Ascending aorta (tissue), 2 donors: ENCODE results near the gene GPC6. TPM values are rescaled to one million over a fixed set of nuclear protein-coding genes. Genes with fewer than 3 reads are reported as not detected.

Experiments
- DNase-seq, 2 donors: peaks; one replicate each; pipeline ENCODE4 v3.0.0-alpha.2; 2019; ENCODE audit warnings: low spot score in 2 of 2
- H3K27ac ChIP-seq, 2 donors: fragments of 200-600 bp; sonication (generic); one replicate each; pipeline ENCODE4 v1.5.1; 2016 to 2017; ENCODE audit warnings: mild to moderate bottlenecking in 1 of 2
- H3K27me3 ChIP-seq: fragments of 200-600 bp; sonication (generic); one replicate; pipeline ENCODE4 v1.5.1; 2017
- H3K36me3 ChIP-seq, 2 donors: fragments of 200-600 bp; sonication (generic); one replicate each; pipeline ENCODE4 v1.5.1; 2016
- H3K4me1 ChIP-seq, 2 donors: fragments of 200-600 bp; sonication (generic); one replicate each; pipeline ENCODE4 v1.5.1; 2016 to 2017; ENCODE audit warnings: mild to moderate bottlenecking in 1 of 2
- H3K4me3 ChIP-seq, 2 donors: fragments of 200-600 bp; sonication (generic); one replicate each; pipeline ENCODE4 v1.5.1; 2016 to 2017; ENCODE audit warnings: mild to moderate bottlenecking in 1 of 2
- H3K9me3 ChIP-seq, 2 donors: fragments of 200-600 bp; sonication (generic); one replicate each; pipeline ENCODE4 v1.5.1; 2016
- intact Hi-C: fragments of 100-400 bp; cut with DNase I; formaldehyde crosslinking; loops from one replicate; pipeline ENCODE4 v1.15.1; 2023
- total RNA-seq: library from RNA; depleted of rRNA; stranded (reverse); fragments of >200 nt; gene quantifications from one replicate; pipeline ENCODE4 v1.1.0, GENCODE V29; 2016
- TF ChIP-seq, protein P1 (sequence below), 3 experiments: fragments of 200-600 bp in 2 of 3; fragments of 450-650 bp in 1 of 3; sonication (generic) in 2 of 3; IDR thresholded peaks; one replicate each; pipeline ENCODE4 v1.5.1; 2016 to 2019; ENCODE audit warnings: antibody characterized with exemption in 3 of 3, mild to moderate bottlenecking in 1 of 3, moderate library complexity in 1 of 3

The GPC6 gene
- total RNA-seq, 1 donor from 2014 or later: 23.2 TPM

DNA sequence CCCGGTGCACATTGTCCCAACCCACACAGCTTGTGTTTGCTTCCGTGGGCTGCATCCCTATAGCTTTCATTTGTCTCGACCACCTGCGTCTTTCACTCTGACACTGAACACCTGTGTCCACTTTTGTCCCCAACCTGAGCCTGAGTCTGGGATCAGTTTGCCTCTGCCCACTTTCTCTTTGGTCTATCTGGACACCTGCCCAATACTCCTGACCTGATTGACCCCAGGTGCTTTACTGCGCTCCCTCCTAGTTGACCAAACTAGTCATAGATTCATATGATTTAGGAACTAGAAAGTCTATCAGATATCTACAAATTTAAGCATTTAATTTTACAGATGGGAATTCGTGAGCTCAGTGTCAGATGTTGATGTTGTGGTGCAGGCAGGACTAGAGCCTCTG is 1043.0 kb downstream of the GPC6 start:
- no peak for DNase-seq
- Histone ChIP-seq H3K27ac (no peak overlapping the region), H3K9me3 (no peaks in the 10 kb centered on the region), H3K4me1 (no peaks in the 10 kb centered on the region), H3K27me3 (no peaks in the 10 kb centered on the region), H3K4me3 (no peak overlapping the region), H3K36me3 (no peaks in the 10 kb centered on the region)
- intact Hi-C loops: no loop called here
- TF ChIP-seq, protein P1, sequence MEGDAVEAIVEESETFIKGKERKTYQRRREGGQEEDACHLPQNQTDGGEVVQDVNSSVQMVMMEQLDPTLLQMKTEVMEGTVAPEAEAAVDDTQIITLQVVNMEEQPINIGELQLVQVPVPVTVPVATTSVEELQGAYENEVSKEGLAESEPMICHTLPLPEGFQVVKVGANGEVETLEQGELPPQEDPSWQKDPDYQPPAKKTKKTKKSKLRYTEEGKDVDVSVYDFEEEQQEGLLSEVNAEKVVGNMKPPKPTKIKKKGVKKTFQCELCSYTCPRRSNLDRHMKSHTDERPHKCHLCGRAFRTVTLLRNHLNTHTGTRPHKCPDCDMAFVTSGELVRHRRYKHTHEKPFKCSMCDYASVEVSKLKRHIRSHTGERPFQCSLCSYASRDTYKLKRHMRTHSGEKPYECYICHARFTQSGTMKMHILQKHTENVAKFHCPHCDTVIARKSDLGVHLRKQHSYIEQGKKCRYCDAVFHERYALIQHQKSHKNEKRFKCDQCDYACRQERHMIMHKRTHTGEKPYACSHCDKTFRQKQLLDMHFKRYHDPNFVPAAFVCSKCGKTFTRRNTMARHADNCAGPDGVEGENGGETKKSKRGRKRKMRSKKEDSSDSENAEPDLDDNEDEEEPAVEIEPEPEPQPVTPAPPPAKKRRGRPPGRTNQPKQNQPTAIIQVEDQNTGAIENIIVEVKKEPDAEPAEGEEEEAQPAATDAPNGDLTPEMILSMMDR (IDR thresholded peaks at IDR 0.05): no peak

DNA sequence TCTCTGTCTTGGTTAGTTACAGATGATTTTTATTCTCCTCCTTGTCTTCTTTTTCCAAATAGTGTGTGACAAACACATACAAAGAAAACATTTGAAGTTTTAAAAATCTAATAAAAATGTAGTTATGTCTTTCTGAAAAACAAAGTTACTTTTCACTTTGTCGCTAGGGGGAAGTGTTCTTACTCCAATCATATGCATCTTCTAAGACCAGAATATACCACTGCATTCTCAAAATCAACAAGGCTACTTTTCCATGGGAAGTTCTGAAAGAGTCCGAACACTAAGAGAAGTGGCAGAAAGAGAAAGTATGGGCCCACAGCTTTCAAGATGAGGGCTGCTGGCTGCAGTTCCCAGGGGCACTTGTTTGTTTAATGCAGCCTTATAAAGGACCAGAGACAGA is 1043.9 kb downstream of the GPC6 start:
- H3K27ac ChIP-seq: no peak overlapping the region
- H3K36me3 ChIP-seq: no peaks in the 10 kb centered on the region
- H3K4me3 ChIP-seq: no peak overlapping the region
- TF ChIP-seq, protein P1 (IDR thresholded peaks at IDR 0.05): no peak
- H3K9me3 ChIP-seq: no peaks in the 10 kb centered on the region
- H3K27me3 ChIP-seq: no peaks in the 10 kb centered on the region
- intact Hi-C loops: no loop called here
- DNase-seq: no peak
- H3K4me1 ChIP-seq: no peaks in the 10 kb centered on the region

DNA sequence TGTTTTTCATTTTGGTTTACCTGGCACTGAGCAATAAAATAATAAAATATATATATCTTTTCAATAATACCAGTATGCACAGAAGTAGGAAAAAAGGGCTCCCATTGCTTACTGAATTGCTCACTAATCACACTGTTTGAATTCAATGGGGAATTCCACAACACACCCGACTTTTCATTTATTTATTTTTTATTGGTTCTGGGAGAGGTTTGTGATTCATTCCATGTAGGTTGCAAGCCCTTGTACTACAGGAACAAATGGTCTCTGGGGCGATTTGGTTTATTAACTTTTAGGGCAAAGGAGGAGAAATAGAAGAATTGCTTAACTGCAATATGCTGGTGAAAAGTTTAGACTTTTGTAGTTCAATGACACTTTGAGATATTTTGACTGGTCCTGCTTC is 1045.4 kb downstream of the GPC6 start:
- intact Hi-C loops: no loop called here
- Histone ChIP-seq H3K36me3 (no peaks in the 10 kb centered on the region), H3K4me3 (no peak overlapping the region), H3K4me1 (no peaks in the 10 kb centered on the region), H3K27me3 (no peaks in the 10 kb centered on the region), H3K9me3 (no peaks in the 10 kb centered on the region), H3K27ac (no peak overlapping the region)
- no peak for DNase-seq
- TF ChIP-seq, protein P1 (IDR thresholded peaks at IDR 0.05): no peak

DNA sequence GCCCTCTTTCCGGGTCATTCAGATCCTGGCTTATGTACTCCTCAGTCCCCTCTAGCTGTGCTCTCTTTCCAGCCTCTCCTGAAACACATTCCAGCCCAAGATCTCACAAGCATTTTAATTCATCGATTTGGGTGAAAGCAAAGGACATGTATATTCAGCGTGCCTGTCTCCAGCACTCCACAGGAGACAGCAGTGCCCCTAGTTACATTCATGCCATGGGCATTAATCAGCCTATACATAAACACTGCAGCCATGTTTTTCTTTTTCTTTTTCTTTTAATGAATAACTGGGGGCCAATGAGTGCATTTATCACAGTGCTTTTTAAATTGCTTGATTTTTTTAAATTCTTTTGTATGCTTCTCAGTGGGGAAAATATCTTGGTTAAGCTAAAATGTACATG is 1053.7 kb downstream of the GPC6 start:
- peaks cover 0 to 3% of the 10 kb centered on the region in 2 donors for H3K9me3 ChIP-seq
- no peaks in the 10 kb centered on the region for H3K27me3 ChIP-seq
- no peak overlapping the region for H3K4me3 ChIP-seq
- no peak for DNase-seq
- H3K4me1 ChIP-seq: no peaks in the 10 kb centered on the region
- TF ChIP-seq, protein P1 (IDR thresholded peaks at IDR 0.05): no peak
- no peaks in the 10 kb centered on the region for H3K36me3 ChIP-seq
- intact Hi-C loops: no loop called here
- no peak overlapping the region for H3K27ac ChIP-seq

DNA sequence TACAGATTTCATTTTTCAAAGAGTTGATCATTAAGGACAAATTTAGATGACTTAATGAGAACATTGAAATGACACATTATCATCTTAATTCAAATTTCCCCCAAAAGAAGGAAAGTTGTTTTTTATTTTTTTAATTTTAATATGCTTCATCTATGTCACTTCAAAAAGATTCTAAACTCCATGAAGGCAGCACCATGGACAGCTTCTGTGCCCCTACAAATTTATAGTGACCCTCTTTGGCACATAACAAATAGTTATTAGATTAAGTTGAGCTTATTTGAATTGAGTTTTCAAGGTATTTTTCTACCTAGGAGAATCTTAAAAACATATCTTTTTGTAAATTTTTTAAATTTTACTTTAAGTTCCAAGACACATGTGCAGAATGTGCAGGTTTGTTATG is 1054.2 kb downstream of the GPC6 start:
- TF ChIP-seq, protein P1 (IDR thresholded peaks at IDR 0.05): no peak
- H3K4me1 ChIP-seq: no peaks in the 10 kb centered on the region
- H3K9me3 ChIP-seq: peaks cover 0 to 3% of the 10 kb centered on the region in 2 donors
- H3K36me3 ChIP-seq: no peaks in the 10 kb centered on the region
- no peaks in the 10 kb centered on the region for H3K27me3 ChIP-seq
- no peak for DNase-seq
- intact Hi-C loops: no loop called here
- H3K4me3 ChIP-seq: no peak overlapping the region
- no peak overlapping the region for H3K27ac ChIP-seq

DNA sequence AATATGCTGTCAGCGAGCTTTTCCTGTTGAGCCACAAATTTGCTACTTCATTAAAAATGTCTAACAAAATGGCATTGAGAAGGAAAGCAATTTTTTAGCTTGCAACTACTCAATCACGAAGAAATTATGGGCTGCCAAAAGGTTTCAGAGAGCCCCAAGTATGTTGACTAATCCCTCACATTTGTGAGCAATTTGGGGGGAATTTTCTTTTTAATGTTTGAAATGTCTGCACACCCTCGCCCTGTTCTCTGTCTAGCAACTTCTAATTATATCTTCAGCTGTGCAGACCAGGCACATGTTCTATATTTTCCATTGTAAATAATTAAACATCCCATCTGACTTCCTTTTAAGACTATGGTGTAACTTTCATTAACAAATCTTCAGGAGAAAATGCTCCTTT is 1060.0 kb downstream of the GPC6 start:
- TF ChIP-seq, protein P1 (IDR thresholded peaks at IDR 0.05): no peak
- Histone ChIP-seq H3K36me3 (no peaks in the 10 kb centered on the region), H3K27ac (no peak overlapping the region), H3K4me1 (no peaks in the 10 kb centered on the region), H3K27me3 (no peaks in the 10 kb centered on the region), H3K4me3 (no peak overlapping the region), H3K9me3 (no peaks in the 10 kb centered on the region)
- intact Hi-C loops: no loop called here
- DNase-seq: no peak
